GM21723 (cell line): ENCODE measurements around the gene PCP2.

Source experiments
- ATAC-seq: cut with Tn5 transposase; IDR thresholded peaks from one replicate; pipeline ENCODE4 v1.9.1; 2021; ENCODE audit warnings: mild to moderate bottlenecking, moderate library complexity; ENCODE audit not compliant: unreplicated experiment

Gene PCP2

GRCh38 chr19:7633698-7634097 is at the start of gene PCP2:
Gene PCP2 (minus strand): TSS chr19:7633719. CDS start chr19:7633457, 262 bp downstream.
- no peak for ATAC-seq

- no peak for ATAC-seq
These were observed 48.8 kb upstream of the PCP2 start for GRCh38 chr19:7682175-7682855.

- no peak for ATAC-seq
These were observed 48.0 kb upstream of the PCP2 start for GRCh38 chr19:7681340-7682174.

- ATAC-seq = no peak
These were observed 47.3 kb upstream of the PCP2 start, which contains the start of gene TRAPPC5 for GRCh38 chr19:7680606-7681339. Gene TRAPPC5 (plus strand): TSS chr19:7680833. CDS start chr19:7682254, 1,421 bp downstream.

- ATAC-seq = no peak
These were observed 46.5 kb upstream of the PCP2 start for GRCh38 chr19:7679771-7680605.

GRCh38 chr19:7678971-7679751 is 45.6 kb upstream of the PCP2 start:
- no peak for ATAC-seq

- ATAC-seq = no peak
These were observed 44.3 kb upstream of the PCP2 start for GRCh38 chr19:7677669-7678311.

- no peak for ATAC-seq
These were observed 43.3 kb upstream of the PCP2 start, which contains the start of gene MCEMP1 for GRCh38 chr19:7676854-7677253. Gene MCEMP1 (plus strand): TSS chr19:7677090. CDS start chr19:7677121, 31 bp downstream.

- no peak for ATAC-seq
These were observed 42.9 kb upstream of the PCP2 start for GRCh38 chr19:7676376-7676775.

GRCh38 chr19:7674010-7675005 is 40.8 kb upstream of the PCP2 start:
- ATAC-seq = no peak

- ATAC-seq = no peak
These were observed 39.0 kb upstream of the PCP2 start for GRCh38 chr19:7672522-7672921.

- no peak for ATAC-seq
These were observed 37.3 kb upstream of the PCP2 start for GRCh38 chr19:7670790-7671189.

GRCh38 chr19:7670150-7670783 is 36.7 kb upstream of the PCP2 start:
- ATAC-seq = no peak

- ATAC-seq = no peak
These were observed 36.1 kb upstream of the PCP2 start for GRCh38 chr19:7669641-7670040.

GRCh38 chr19:7668842-7669241 is 35.3 kb upstream of the PCP2 start, which contains the start of gene RETN:
Gene RETN (plus strand): TSS chr19:7669049. CDS start chr19:7669327, 278 bp downstream.
- ATAC-seq = no peak

- ATAC-seq = no peak
These were observed 31.6 kb upstream of the PCP2 start for GRCh38 chr19:7665076-7665475.

GRCh38 chr19:7663706-7664105 is 30.2 kb upstream of the PCP2 start:
- ATAC-seq = no peak
